GM19467 (cell line): ENCODE measurements around the gene PPAN.

Experiments
- ATAC-seq: cut with Tn5 transposase; IDR thresholded peaks from one replicate; pipeline ENCODE4 v1.9.1; 2021; ENCODE audit warnings: mild to moderate bottlenecking, moderate library complexity; ENCODE audit not compliant: unreplicated experiment

The PPAN gene

GRCh38 chr19:10106100-10106936 lies at the start of gene PPAN:
Gene PPAN, plus strand, starts transcription at chr19:10106362. Its CDS starts 33 bp downstream, at chr19:10106395.
- peak; percentile 39 for ATAC-seq

GRCh38 chr19:10061717-10062310 lies 44.3 kb upstream of the PPAN start:
- ATAC-seq = no peak

GRCh38 chr19:10068205-10068604 lies 38.0 kb upstream of the PPAN start:
- ATAC-seq = no peak

- ATAC-seq = no peak
These were observed 37.1 kb upstream of the PPAN start for GRCh38 chr19:10069046-10069445.

GRCh38 chr19:10070730-10071446 lies 35.3 kb upstream of the PPAN start:
- ATAC-seq = no peak

- no peak for ATAC-seq
These were observed 32.0 kb upstream of the PPAN start for GRCh38 chr19:10074153-10074552.

- no peak for ATAC-seq
These were observed 29.6 kb upstream of the PPAN start for GRCh38 chr19:10076535-10076934.

GRCh38 chr19:10078329-10078728 lies 27.8 kb upstream of the PPAN start:
- no peak for ATAC-seq

GRCh38 chr19:10079031-10079453 lies 27.1 kb upstream of the PPAN start:
- no peak for ATAC-seq

GRCh38 chr19:10083911-10084310 lies 22.3 kb upstream of the PPAN start:
- no peak for ATAC-seq

- no peak for ATAC-seq
These were observed 21.4 kb upstream of the PPAN start for GRCh38 chr19:10084803-10085202.

- ATAC-seq = peak; percentile 80
These were observed 20.2 kb upstream of the PPAN start, which contains the start of gene SHFL for GRCh38 chr19:10085641-10086590. Gene SHFL, plus strand, starts transcription at chr19:10086317. Its CDS starts 111 bp downstream, at chr19:10086428.

GRCh38 chr19:10086591-10087192 lies 19.5 kb upstream of the PPAN start:
- ATAC-seq = no peak

- ATAC-seq = no peak
These were observed 18.7 kb upstream of the PPAN start for GRCh38 chr19:10087296-10088061.

GRCh38 chr19:10088949-10089554 lies 17.1 kb upstream of the PPAN start:
- ATAC-seq = no peak

GRCh38 chr19:10089801-10090375 lies 16.3 kb upstream of the PPAN start:
- no peak for ATAC-seq

GRCh38 chr19:10091370-10091687 lies 14.8 kb upstream of the PPAN start:
- no peak for ATAC-seq

- no peak for ATAC-seq
These were observed 14.1 kb upstream of the PPAN start for GRCh38 chr19:10091895-10092641.
